ENCODE results near the gene TBCD.
"Not testable (repeated sequence)": the region's sequence is repeated elsewhere in the genome, so short reads cannot be mapped to it uniquely, and the experiment has no call there.

TBCD gene

GRCh38 chr17:82723169-82723807 is 28.6 kb upstream of the TBCD start:
- DNase-seq (ENCODE audit: low read depth) = no peak
- no peak overlapping the region for H3K4me3 ChIP-seq (ENCODE audit: low read depth, low read length)

DNA sequence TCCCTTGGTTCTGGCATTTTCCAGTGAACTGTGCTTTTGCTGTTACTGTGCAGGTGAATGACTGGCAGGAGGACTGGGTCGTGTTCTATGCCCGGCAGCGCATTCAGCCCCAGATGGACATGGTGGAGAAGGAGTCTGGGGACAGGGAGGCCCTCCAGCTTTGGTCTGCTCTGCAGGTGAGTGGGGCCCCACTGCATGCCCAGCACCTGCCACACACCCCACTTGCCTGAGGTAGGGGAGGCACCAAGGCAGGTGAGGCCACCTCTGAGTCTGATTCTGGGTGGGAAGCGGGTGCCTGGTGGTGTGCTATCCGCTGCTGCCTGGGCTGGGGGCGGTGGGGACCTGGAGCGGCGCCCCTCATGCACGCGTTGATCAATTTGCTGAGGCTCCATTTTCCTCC is 25.4 kb upstream of the TBCD start:
- no peak for DNase-seq (ENCODE audit: low read depth)
- no peak overlapping the region for H3K4me3 ChIP-seq (ENCODE audit: low read depth, low read length)

GRCh38 chr17:82729479-82730260 is 22.2 kb upstream of the TBCD start:
- no peak for DNase-seq (ENCODE audit: low read depth)
- no peak overlapping the region for H3K4me3 ChIP-seq (ENCODE audit: low read depth, low read length)

- no peak for DNase-seq (ENCODE audit: low read depth)
- H3K4me3 ChIP-seq (ENCODE audit: low read depth, low read length) = no peak overlapping the region
Measured at GRCh38 chr17:82732118-82732743, 19.6 kb upstream of the TBCD start.

- peak; percentile 39 for DNase-seq (ENCODE audit: low read depth)
- peak within 1 kb of the TSS; percentile 65 for H3K4me3 ChIP-seq (ENCODE audit: low read depth, low read length)
Measured at GRCh38 chr17:82734987-82735866, 16.6 kb upstream of the TBCD start, which contains the start of gene FN3K. Gene FN3K, plus strand, starts transcription at chr17:82735615. Its CDS starts 22 bp downstream, at chr17:82735637.

- DNase-seq (ENCODE audit: low read depth) = no peak
- H3K4me3 ChIP-seq (ENCODE audit: low read depth, low read length) = no peak overlapping the region
Measured at GRCh38 chr17:82736511-82737185, 15.2 kb upstream of the TBCD start.

- H3K4me3 ChIP-seq (ENCODE audit: low read depth, low read length) = no peak overlapping the region
- DNase-seq (ENCODE audit: low read depth) = no peak
Measured at GRCh38 chr17:82737967-82738877, 13.6 kb upstream of the TBCD start.

GRCh38 chr17:82740906-82741759 is 10.7 kb upstream of the TBCD start:
- no peak for DNase-seq (ENCODE audit: low read depth)
- H3K4me3 ChIP-seq (ENCODE audit: low read depth, low read length) = no peak overlapping the region

- DNase-seq (ENCODE audit: low read depth) = no peak
- H3K4me3 ChIP-seq (ENCODE audit: low read depth, low read length) = no peak overlapping the region
Measured at GRCh38 chr17:82743344-82744219, 8.3 kb upstream of the TBCD start.

DNA sequence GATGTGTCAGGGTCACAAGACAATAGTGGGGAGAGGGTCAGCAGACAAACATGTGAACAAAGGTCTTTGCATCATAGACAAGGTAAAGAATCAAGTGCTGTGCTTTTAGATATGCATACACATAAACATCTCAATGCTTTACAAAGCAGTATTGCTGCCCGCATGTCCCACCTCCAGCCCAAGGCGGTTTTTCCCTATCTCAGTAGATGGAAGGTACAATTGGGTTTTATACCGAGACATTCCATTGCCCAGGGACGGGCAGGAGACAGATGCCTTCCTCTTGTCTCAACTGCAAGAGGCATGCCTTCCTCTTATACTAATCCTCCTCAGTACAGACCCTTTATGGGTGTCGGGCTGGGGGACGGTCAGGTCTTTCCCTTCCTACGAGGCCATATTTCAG is 7.1 kb upstream of the TBCD start:
- H3K4me3 ChIP-seq (ENCODE audit: low read depth, low read length); DNase-seq (ENCODE audit: low read depth): not testable (repeated sequence)

GRCh38 chr17:82745524-82745923 is 6.3 kb upstream of the TBCD start:
- H3K4me3 ChIP-seq (ENCODE audit: low read depth, low read length) = no peak overlapping the region

DNA sequence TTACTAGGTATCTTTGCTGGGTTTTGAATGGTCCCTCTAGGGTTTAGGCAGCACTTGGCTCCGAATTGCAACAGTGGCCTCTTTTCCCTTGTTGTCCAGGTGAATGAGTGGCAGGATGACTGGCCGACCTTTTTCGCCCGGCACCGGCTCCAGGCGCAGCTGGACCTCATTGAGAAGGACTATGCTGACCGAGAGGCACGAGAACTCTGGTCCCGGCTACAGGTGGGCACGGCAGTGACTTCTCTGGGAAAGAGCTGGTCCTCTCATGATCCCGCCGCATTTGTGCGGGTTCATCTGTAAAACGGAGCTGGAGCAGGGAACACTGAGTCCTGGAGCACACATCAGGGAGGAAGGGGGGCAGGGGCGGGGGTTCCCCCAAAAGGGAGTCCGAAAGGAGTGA is 3.1 kb upstream of the TBCD start:
- H3K4me3 ChIP-seq (ENCODE audit: low read depth, low read length) = no peak overlapping the region
- DNase-seq (ENCODE audit: low read depth) = no peak

More at GRCh38 chr17:82745524-82745923, 6.3 kb upstream of the TBCD start:
- DNase-seq (ENCODE audit: low read depth) = no peak

GRCh38 chr17:82750241-82750908 is 1.5 kb upstream of the TBCD start:
- no peak for DNase-seq (ENCODE audit: low read depth)
- H3K4me3 ChIP-seq (ENCODE audit: low read depth, low read length) = no peak overlapping the region

GRCh38 chr17:82751171-82751570 is 694 bp upstream of the TBCD start:
- H3K4me3 ChIP-seq (ENCODE audit: low read depth, low read length) = peak overlapping the region; percentile 48
- no peak for DNase-seq (ENCODE audit: low read depth)

DNA sequence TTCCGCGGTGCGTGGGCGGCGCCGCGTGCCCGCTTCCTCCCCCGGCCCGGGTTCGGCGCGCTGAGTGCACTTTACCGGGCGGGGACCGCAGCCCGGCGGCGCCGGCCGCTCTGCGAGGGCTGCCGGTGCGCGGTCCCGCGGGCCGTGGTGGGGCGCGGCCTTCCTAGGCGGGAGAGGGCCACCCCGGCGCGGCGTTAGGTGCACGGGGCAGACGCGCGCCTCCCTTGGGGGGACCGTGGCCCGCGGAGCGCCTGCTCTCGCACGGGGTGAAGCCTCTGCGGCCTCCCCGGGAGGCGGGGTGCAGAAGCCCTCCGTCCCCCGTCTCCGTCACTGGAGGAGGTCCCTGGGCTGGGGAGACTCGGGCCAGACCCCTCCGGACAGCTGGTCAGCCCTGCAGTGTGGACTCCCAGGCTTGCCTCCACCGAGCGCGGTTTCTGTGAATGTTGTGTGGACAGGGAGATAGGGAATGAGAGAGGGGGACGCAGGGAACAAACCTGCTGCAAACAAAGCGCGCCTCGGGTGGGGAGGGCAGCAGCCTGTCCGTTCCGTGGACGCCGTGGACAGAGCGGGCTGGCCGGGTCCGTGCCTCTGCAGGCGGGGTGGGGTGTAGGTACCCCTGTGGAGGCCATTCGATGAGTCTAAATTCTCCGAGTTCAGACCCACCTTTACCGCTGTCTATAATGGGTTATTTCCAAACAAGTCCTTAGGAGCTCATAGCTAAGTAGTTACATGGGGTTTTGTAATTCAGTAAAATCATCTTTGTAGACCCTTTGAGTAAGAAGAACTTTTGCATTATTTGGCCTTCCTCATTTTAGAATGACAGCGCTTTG is 721 bp downstream of the TBCD start:
- H3K4me3 ChIP-seq (ENCODE audit: low read depth, low read length) = peak overlapping the region; percentile 88
- DNase-seq (ENCODE audit: low read depth) = no peak
